NT2/D1 (cell line): ENCODE results near the gene INTS4.

ENCODE experiments used
- SUZ12 ChIP-seq: IDR thresholded peaks from 2 replicates; pipeline ENCODE4 v1.6.1; 2011; ENCODE audit not compliant: insufficient read length, insufficient read depth; ENCODE audit errors: extremely low read depth
- YY1 ChIP-seq: IDR thresholded peaks from 2 replicates; pipeline ENCODE4 v1.6.1; 2011; ENCODE audit not compliant: insufficient read length, insufficient read depth
- ZNF274 ChIP-seq: IDR thresholded peaks from 2 replicates; pipeline ENCODE4 v1.6.1; 2011; ENCODE audit warnings: mild to moderate bottlenecking, low read depth, low read length

GRCh38 chr11:77908835-77909234, 85.6 kb downstream of the INTS4 start:
- TF ChIP-seq SUZ12 (no peak), ZNF274 (no peak), YY1 (no peak)
